K562 (cell line): Measurements from ENCODE around the gene PEX3. TPM values are rescaled to one million over a fixed set of nuclear protein-coding genes. Genes with fewer than 3 reads are reported as not detected.

Source experiments
- ATAC-seq: fragments of 200-7000 bp; cut with Tn5 transposase; 3 replicates; pipeline ENCODE4 v1.9.1; 2020; ENCODE audit warnings: moderate library complexity
- BruUV-seq: library from RNA; stranded (reverse); fragments of 400-500 nt; replicated peaks from 2 replicates; lab custom pipeline; 2021; lab: Mats Ljungman, UMichigan
- CTCF ChIA-PET: fragments of 300-600 bp; formaldehyde crosslinking; extraction: SDS; loops from one replicate; lab custom pipeline; 2021; ENCODE audit warnings: low intra/inter-chr PET ratio; lab: Yijun Ruan, JAX
- POLR2A ChIA-PET: fragments of 300-600, 350-650 bp; sonication (Branson Sonifier 250); formaldehyde crosslinking; extraction: SDS; loops from one replicate; lab custom pipeline; 2021; ENCODE audit warnings: antibody characterized with exemption, inconsistent platforms; lab: Yijun Ruan, JAX
- DNase-seq, 4 experiments: peaks; one replicate each; pipeline versions ENCODE4 v3.0.0 to v3.0.0-alpha.2; 2011 to 2018; ENCODE audit warnings: low spot score in 3 of 4, mixed read lengths in 3 of 4; ENCODE audit errors: extremely low read depth in 1 of 4
- FAIRE-seq: peaks from 2 replicates; lab custom pipeline; 2011; peaks lifted over from hg19 to GRCh38; lab: Jason Lieb, UNC
- H2AFZ ChIP-seq: 2 replicates; pipeline ENCODE4 v1.6.0; 2011; ENCODE audit warnings: low read depth, low read length, control low read depth, inconsistent platforms
- H3K27ac ChIP-seq: fragments of 200-600 bp; 3 replicates; pipeline ENCODE4 v1.8.0; 2011; ENCODE audit warnings: low read depth, mild to moderate bottlenecking, control low read depth, inconsistent platforms, low read length, moderate library complexity, mixed read lengths; ENCODE audit errors: extremely low read depth
- H3K27me3 ChIP-seq, 2 experiments: fragments of 300-600 bp in 1 of 2; 2 replicates in 1 of 2; 3 replicates in 1 of 2; pipeline versions ENCODE4 v1.6.0 to v1.8.0; 2011; ENCODE audit warnings: inconsistent platforms in 2 of 2, low read length in 2 of 2, mild to moderate bottlenecking in 1 of 2, mixed read lengths in 1 of 2, moderate library complexity in 1 of 2; ENCODE audit not compliant: control insufficient read depth in 2 of 2, insufficient read depth in 2 of 2
- H3K36me3 ChIP-seq: fragments of 300-600 bp; 3 replicates; pipeline ENCODE4 v1.8.0; 2011; ENCODE audit warnings: mild to moderate bottlenecking, low read length, inconsistent platforms; ENCODE audit not compliant: control insufficient read depth, insufficient read depth
- H3K4me1 ChIP-seq, 2 experiments: fragments of 200-600 bp in 1 of 2; replicated peaks in 1 of 2; 2 replicates in 1 of 2; 3 replicates in 1 of 2; pipeline versions ENCODE4 v1.5.1 to v1.8.0; 2011; ENCODE audit warnings: inconsistent platforms in 2 of 2, low read length in 2 of 2, mild to moderate bottlenecking in 1 of 2, mixed read lengths in 1 of 2, moderate library complexity in 1 of 2; ENCODE audit not compliant: control insufficient read depth in 2 of 2, insufficient read depth in 2 of 2
- H3K4me2 ChIP-seq: 2 replicates; pipeline ENCODE4 v1.6.1; 2011; ENCODE audit warnings: low read length, control low read depth, inconsistent platforms, mixed read lengths; ENCODE audit not compliant: insufficient read depth
- H3K4me3 ChIP-seq: fragments of 200-600 bp; sonication (generic), shearing (Covaris generic); 2 replicates; pipeline ENCODE4 v1.5.1; 2016; ENCODE audit warnings: control low read depth, inconsistent platforms
- H3K79me2 ChIP-seq: fragments of 200-600 bp; 3 replicates; pipeline ENCODE4 v1.8.0; 2011; ENCODE audit warnings: low read length, inconsistent platforms; ENCODE audit not compliant: control insufficient read depth, insufficient read depth
- H3K9ac ChIP-seq, 2 experiments: 2 replicates each; pipeline versions ENCODE4 v1.6.0 to v1.6.1; 2011; ENCODE audit warnings: low read depth in 2 of 2, low read length in 2 of 2, control low read depth in 1 of 2, inconsistent platforms in 1 of 2, mild to moderate bottlenecking in 1 of 2, mixed read lengths in 1 of 2; ENCODE audit not compliant: insufficient read depth in 1 of 2
- H3K9me1 ChIP-seq: one replicate; pipeline ENCODE4 v1.6.0; 2011; ENCODE audit warnings: inconsistent platforms, mild to moderate bottlenecking, low read length, moderate library complexity; ENCODE audit not compliant: control insufficient read depth, insufficient read depth
- H3K9me3 ChIP-seq: replicated peaks from 2 replicates; pipeline ENCODE4 v1.5.1; 2011; ENCODE audit warnings: low read depth, low read length, inconsistent platforms; ENCODE audit not compliant: control insufficient read depth, insufficient read depth
- H4K20me1 ChIP-seq: replicated peaks from 2 replicates; pipeline ENCODE4 v1.6.1; 2011; ENCODE audit warnings: low read length, inconsistent platforms, mixed read lengths; ENCODE audit not compliant: control insufficient read depth, insufficient read depth
- CBFB ChIP-seq: sonication (generic); formaldehyde crosslinking; IDR thresholded peaks from 2 replicates; pipeline ENCODE4 v1.4.0; 2020; ENCODE audit warnings: mild to moderate bottlenecking, missing genetic modification reagents
- FOS ChIP-seq: IDR thresholded peaks from 3 replicates; pipeline ENCODE4 v1.6.1; 2011; ENCODE audit not compliant: insufficient read length; ENCODE audit errors: extremely low read depth
- FOXJ3 ChIP-seq: sonication (generic); formaldehyde crosslinking; IDR thresholded peaks from 2 replicates; pipeline ENCODE4 v1.4.0; 2020; ENCODE audit warnings: mild to moderate bottlenecking, missing genetic modification reagents
- HIVEP1 ChIP-seq: fragments of 250-450 bp; sonication (Bioruptor Pico); IDR thresholded peaks from 2 replicates; pipeline ENCODE4 v1.4.0; 2020; ENCODE audit warnings: mild to moderate bottlenecking
- JUND ChIP-seq, 2 experiments: IDR thresholded peaks; 2 replicates in 1 of 2; 3 replicates in 1 of 2; pipeline ENCODE4 v1.6.1; 2011; ENCODE audit warnings: borderline replicate concordance in 2 of 2, low read depth in 2 of 2, low read length in 2 of 2, improper control_type of control experiment in 1 of 2, missing biosample characterization in 1 of 2, missing genetic modification characterization in 1 of 2, missing genetic modification reagents in 1 of 2
- MEF2D ChIP-seq: conservative IDR thresholded peaks from 2 replicates; pipeline ENCODE4 v1.6.1; 2016; ENCODE audit warnings: low read depth, missing genetic modification characterization, missing compliant biosample characterization
- NR1H2 ChIP-seq: sonication (generic); formaldehyde crosslinking; IDR thresholded peaks from 2 replicates; pipeline ENCODE4 v1.4.0; 2020; ENCODE audit warnings: mild to moderate bottlenecking, missing genetic modification reagents
- PHF21A ChIP-seq: fragments of 450-650 bp; IDR thresholded peaks from 2 replicates; pipeline ENCODE4 v1.6.1; 2017; ENCODE audit warnings: low read depth, borderline replicate concordance
- RBM34 ChIP-seq: fragments of 200-400 bp; formaldehyde crosslinking; IDR thresholded peaks from 2 replicates; pipeline ENCODE4 v1.6.1; 2018; ENCODE audit warnings: low read length, borderline replicate concordance; ENCODE audit not compliant: insufficient read depth
- SIX5 ChIP-seq, 2 experiments: IDR thresholded peaks; 2 replicates each; pipeline ENCODE4 v1.6.1; 2011; ENCODE audit warnings: low read length in 2 of 2, borderline replicate concordance in 1 of 2, low read depth in 1 of 2, mild to moderate bottlenecking in 1 of 2, moderate library complexity in 1 of 2; ENCODE audit not compliant: insufficient read depth in 1 of 2
- SRSF9 ChIP-seq: fragments of 200-400 bp; formaldehyde crosslinking; IDR thresholded peaks from 2 replicates; pipeline ENCODE4 v1.6.1; 2017; ENCODE audit warnings: low read depth, low read length, borderline replicate concordance
- ZC3H4 ChIP-seq: sonication (generic); formaldehyde crosslinking; IDR thresholded peaks from 2 replicates; pipeline ENCODE4 v1.9.0; 2021; ENCODE audit warnings: missing genetic modification reagents, borderline replicate concordance
- ZNF121 ChIP-seq: sonication (generic); formaldehyde crosslinking; conservative IDR thresholded peaks from 2 replicates; pipeline ENCODE4 v1.8.0; 2022; ENCODE audit warnings: missing genetic modification reagents
- ZNF165 ChIP-seq: fragments of 250-450 bp; sonication (Bioruptor Pico); IDR thresholded peaks from 2 replicates; pipeline ENCODE4 v1.4.0; 2020; ENCODE audit warnings: borderline replicate concordance
- WGBS: fragments of 100-300 bp; shearing (Covaris generic); methylation state at CpG from one replicate; pipeline ENCODE4 v1.1.6; 2016; ENCODE audit warnings: low coverage, mixed read lengths; ENCODE audit not compliant: insufficient coverage; ENCODE audit errors: missing lambda C conversion rate; 5-methylcytosine and 5-hydroxymethylcytosine counted together
- in situ Hi-C: fragments of 300-500 bp; cut with MboI; formaldehyde crosslinking; loops from 4 replicates; pipeline ENCODE4 v1.15.0; 2018; ENCODE audit warnings: inconsistent platforms, mixed read lengths
- intact Hi-C: fragments of 100-400 bp; cut with micrococcal nuclease; formaldehyde crosslinking; loops from 2 replicates; pipeline ENCODE4 v1.14.2; 2022
- polyA plus RNA-seq, 8 experiments: library from polyadenylated mRNA; depleted of rRNA in 4 of 8; stranded (reverse) in 5 of 8; unstranded in 3 of 8; fragments of >200 nt; fragmentation: Nextera tagmentation in 2 of 8; fragmentation: Illumina TruSeq in 1 of 8; extraction: Ambion mirVana in 2 of 8; extraction: Trizol in 1 of 8; gene quantifications; 2 replicates each; pipeline versions ENCODE4 v1.2.1 to v1.2.3, GENCODE V29; 2011 to 2014; ENCODE audit warnings: inconsistent platforms in 1 of 8, missing spikeins in 1 of 8
- total RNA-seq, 7 experiments: library from RNA; depleted of rRNA in 6 of 7; stranded (reverse); fragments of >200 nt in 6 of 7; fragmentation: Illumina TruSeq in 2 of 7; extraction: Trizol in 2 of 7; gene quantifications; 2 replicates each; pipeline versions ENCODE4 v1.2.1 to v1.2.3, GENCODE V29; 2011 to 2021; ENCODE audit warnings: low replicate concordance in 1 of 7
- TF ChIP-seq, protein P1 (sequence below): IDR thresholded peaks from 2 replicates; pipeline ENCODE4 v1.6.1; 2011; ENCODE audit not compliant: insufficient read length; ENCODE audit errors: extremely low read depth
- TF ChIP-seq, protein P2 (sequence below): fragments of 250-450 bp; sonication (Bioruptor Pico); IDR thresholded peaks from 2 replicates; pipeline ENCODE4 v1.4.0; 2020; ENCODE audit warnings: mild to moderate bottlenecking, moderate library complexity, borderline replicate concordance
- TF ChIP-seq, protein P3 (sequence below): fragments of 250-450 bp; sonication (Bioruptor Pico); IDR thresholded peaks from 2 replicates; pipeline ENCODE4 v1.4.0; 2020; ENCODE audit warnings: mild to moderate bottlenecking, moderate library complexity

PEX3 gene
- total and polyA plus RNA-seq, 9 of the 15 experiments (the other 6 are each of a cell fraction or from before 2014, with no cell fraction given): 17.3 to 69.6 (median 32.7) TPM

DNA sequence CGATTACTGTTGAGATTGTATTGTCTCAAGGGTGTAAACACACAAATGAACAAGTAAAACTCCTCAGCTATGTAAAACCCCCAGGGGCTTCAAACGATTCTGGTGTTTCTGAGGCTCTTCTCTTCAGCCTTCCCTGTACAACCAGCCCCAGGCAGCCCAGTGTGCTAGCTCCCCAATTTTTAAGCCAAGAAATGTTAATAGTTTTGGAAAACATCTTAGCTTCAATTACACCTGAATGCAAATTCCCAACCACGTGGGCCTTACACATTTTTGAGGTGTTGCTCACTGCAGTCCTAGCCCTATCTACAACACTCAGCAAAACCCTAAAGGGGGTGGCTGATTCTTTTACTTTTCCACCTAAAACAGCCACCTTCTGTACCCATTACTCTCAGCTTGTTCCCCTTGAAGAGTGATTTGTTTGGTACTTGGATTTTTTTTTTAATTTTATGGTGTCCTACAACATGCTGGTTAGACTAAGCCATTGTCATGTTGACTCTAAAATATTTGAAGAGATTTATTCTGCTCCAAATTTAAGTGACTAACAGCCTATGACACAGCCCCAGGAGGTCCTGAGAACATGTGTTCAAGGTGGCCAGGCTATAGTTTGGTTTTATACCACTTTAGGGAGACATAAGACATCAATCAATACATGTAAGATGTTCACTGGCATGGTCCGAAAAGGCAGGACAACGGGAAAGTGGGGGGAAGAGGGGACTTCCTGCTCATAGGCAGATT lies 48.8 kb upstream of the PEX3 start:
- in situ Hi-C loops (no loop called here), intact Hi-C loops (no loop called here)
- FAIRE-seq (no peak), DNase-seq (no peak), ATAC-seq (no peak)
- H3K9me1 ChIP-seq: no peaks in the 10 kb centered on the region
- H3K4me2 ChIP-seq: no peak overlapping the region
- 0 out of 2 replicates have a peak, but pooled peaks cover 3% of the 10 kb centered on the region for H4K20me1 ChIP-seq
- H3K27me3 ChIP-seq: peaks cover 40 to 46% of the 10 kb centered on the region in 2 experiments
- 0% methylated on average over 5 of the region's 5 CpGs for WGBS
- no peaks in the 10 kb centered on the region for H3K36me3 ChIP-seq
- H3K9ac ChIP-seq: no peak overlapping the region
- no peaks in the 10 kb centered on the region for H3K9me3 ChIP-seq
- no peak overlapping the region for H2AFZ ChIP-seq
- no TSS peak for BruUV-seq
- ChIA-PET POLR2A (interaction anchor here (1.2 kb wide), 1 partner anchor 9 kb away, joined by 4 read pairs; no protein-coding TSS in a partner anchor), CTCF (no interaction called here)
- no peaks in the 10 kb centered on the region; a peak in 1 of 5 replicates for H3K4me1 ChIP-seq
- no peaks in the 10 kb centered on the region for H3K79me2 ChIP-seq
- H3K4me3 ChIP-seq: no peak overlapping the region
- no peak overlapping the region for H3K27ac ChIP-seq
- no peak for TF ChIP-seq CBFB (CRISPR knock-in tag)
- TF ChIP-seq PHF21A: no peak
- no peak for TF ChIP-seq SIX5 (IDR thresholded peaks at IDR 0.05; ENCODE audit: borderline replicate concordance in 1 of 2, insufficient read depth in 1 of 2, low read depth in 1 of 2, low read length in 2 of 2)
- TF ChIP-seq FOS: no peak
- no peak for TF ChIP-seq JUND (IDR thresholded peaks at IDR 0.05; ENCODE audit: borderline replicate concordance, low read depth, low read length)
- no peak for TF ChIP-seq JUND (tag; IDR thresholded peaks at IDR 0.05; ENCODE audit: borderline replicate concordance, low read depth, low read length)
- TF ChIP-seq FOXJ3: no peak
- no peak for TF ChIP-seq NR1H2 (CRISPR knock-in tag)
- TF ChIP-seq SRSF9: no peak
- TF ChIP-seq MEF2D (tag): no peak
- TF ChIP-seq, protein P1, sequence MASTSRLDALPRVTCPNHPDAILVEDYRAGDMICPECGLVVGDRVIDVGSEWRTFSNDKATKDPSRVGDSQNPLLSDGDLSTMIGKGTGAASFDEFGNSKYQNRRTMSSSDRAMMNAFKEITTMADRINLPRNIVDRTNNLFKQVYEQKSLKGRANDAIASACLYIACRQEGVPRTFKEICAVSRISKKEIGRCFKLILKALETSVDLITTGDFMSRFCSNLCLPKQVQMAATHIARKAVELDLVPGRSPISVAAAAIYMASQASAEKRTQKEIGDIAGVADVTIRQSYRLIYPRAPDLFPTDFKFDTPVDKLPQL: no peak
- TF ChIP-seq, protein P2, sequence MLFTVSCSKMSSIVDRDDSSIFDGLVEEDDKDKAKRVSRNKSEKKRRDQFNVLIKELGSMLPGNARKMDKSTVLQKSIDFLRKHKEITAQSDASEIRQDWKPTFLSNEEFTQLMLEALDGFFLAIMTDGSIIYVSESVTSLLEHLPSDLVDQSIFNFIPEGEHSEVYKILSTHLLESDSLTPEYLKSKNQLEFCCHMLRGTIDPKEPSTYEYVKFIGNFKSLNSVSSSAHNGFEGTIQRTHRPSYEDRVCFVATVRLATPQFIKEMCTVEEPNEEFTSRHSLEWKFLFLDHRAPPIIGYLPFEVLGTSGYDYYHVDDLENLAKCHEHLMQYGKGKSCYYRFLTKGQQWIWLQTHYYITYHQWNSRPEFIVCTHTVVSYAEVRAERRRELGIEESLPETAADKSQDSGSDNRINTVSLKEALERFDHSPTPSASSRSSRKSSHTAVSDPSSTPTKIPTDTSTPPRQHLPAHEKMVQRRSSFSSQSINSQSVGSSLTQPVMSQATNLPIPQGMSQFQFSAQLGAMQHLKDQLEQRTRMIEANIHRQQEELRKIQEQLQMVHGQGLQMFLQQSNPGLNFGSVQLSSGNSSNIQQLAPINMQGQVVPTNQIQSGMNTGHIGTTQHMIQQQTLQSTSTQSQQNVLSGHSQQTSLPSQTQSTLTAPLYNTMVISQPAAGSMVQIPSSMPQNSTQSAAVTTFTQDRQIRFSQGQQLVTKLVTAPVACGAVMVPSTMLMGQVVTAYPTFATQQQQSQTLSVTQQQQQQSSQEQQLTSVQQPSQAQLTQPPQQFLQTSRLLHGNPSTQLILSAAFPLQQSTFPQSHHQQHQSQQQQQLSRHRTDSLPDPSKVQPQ (CRISPR knock-in tag): no peak
- TF ChIP-seq ZC3H4: no peak
- TF ChIP-seq, protein P3, sequence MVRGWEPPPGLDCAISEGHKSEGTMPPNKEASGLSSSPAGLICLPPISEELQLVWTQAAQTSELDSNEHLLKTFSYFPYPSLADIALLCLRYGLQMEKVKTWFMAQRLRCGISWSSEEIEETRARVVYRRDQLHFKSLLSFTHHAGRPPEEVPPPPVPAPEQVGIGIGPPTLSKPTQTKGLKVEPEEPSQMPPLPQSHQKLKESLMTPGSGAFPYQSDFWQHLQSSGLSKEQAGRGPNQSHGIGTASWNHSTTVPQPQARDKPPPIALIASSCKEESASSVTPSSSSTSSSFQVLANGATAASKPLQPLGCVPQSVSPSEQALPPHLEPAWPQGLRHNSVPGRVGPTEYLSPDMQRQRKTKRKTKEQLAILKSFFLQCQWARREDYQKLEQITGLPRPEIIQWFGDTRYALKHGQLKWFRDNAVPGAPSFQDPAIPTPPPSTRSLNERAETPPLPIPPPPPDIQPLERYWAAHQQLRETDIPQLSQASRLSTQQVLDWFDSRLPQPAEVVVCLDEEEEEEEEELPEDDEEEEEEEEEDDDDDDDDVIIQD (CRISPR knock-in tag): no peak
- TF ChIP-seq RBM34: no peak
- TF ChIP-seq ZNF165 (CRISPR knock-in tag): no peak
- no peak for TF ChIP-seq ZNF121 (CRISPR knock-in tag)
- no peak for TF ChIP-seq HIVEP1 (CRISPR knock-in tag)
